ENCODE results near the gene NABP2. TPM values are rescaled to one million over a fixed set of nuclear protein-coding genes. Genes with fewer than 3 reads are reported as not detected.

NABP2 gene
- polyA plus RNA-seq, 1 of the 3 experiments (the other 2 are of a cell fraction), result 49.3 TPM

DNA sequence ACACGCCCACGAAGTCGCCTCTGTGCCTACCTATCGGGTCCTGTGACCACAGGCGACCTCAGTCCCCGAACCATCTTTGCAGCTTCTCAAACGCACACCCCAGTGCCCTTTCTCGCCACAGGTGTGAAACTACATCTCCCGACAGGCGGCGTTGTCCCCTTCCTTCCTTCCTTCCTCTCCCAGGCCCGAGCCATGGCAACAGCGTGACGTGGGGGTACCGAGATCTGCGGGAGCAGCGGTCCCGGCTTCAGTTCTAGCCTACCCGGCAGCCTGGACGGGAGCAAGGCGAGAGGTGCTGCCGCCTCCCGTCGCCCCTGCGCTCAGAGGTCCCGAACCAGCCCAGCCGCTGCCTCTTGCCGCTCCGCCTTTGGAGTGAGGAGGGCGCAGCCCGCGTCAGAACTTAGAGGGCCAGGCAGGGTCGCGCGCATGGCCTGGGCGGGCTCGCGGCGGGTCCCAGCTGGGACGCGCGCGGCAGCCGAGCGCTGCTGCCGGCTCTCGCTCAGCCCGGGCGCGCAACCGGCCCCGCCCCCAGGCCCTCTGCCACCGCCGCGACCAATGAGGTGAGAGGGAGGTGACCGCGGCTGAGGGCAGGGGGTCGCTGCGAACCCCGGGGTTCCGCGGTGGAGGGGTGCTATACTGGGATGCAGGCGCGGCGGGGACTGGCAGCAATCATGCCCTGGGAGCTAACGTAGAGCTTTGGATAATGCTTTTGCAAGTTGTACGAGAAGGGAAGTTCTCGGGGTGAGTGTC is 42.7 kb downstream of the NABP2 start, which contains the start of gene COQ10A:
TSS of gene COQ10A (plus strand) at position 250 of the 750 bp plus-strand sequence. CDS start at position 427, 177 bp downstream.
- 2% methylated on average over 51 of the region's 68 CpGs for WGBS (ENCODE audit: low lambda C conversion rate)
- Histone ChIP-seq H2AFZ (ENCODE audit: low read depth) (peak within 1 kb of the TSS; percentile 96), H3K9ac (peak within 1 kb of the TSS; percentile 85), H4K20me1 (ENCODE audit: insufficient read depth) (no peaks in the 10 kb centered on the region), H3F3A (replicated peaks; ENCODE audit: insufficient read depth) (peaks cover 50% of the 10 kb centered on the region), H3K9me2 (no peaks in the 10 kb centered on the region), H3K27me3 (ENCODE audit: insufficient read depth) (no peaks in the 10 kb centered on the region), H3K36me3 (replicated peaks in 1 of 2; ENCODE audit: control insufficient read depth in 1 of 2, insufficient read depth in 2 of 2, low read length in 1 of 2) (peaks cover 16 to 28% of the 10 kb centered on the region in 2 experiments), H3K9me3 (no peaks in the 10 kb centered on the region), H3K27ac (ENCODE audit: low read depth in 2 of 2, low read length in 1 of 2) (peak within 1 kb of the TSS; percentile 88 to 92), H3K4me3 (ENCODE audit: low read depth in 2 of 2, low read length in 1 of 2) (peak within 1 kb of the TSS; percentile 69 to 74), H3K4me1 (ENCODE audit: control insufficient read depth in 1 of 2, insufficient read depth in 2 of 2, low read depth in 1 of 2, low read length in 1 of 2) (peaks cover 4 to 8% of the 10 kb centered on the region in 2 experiments; a peak in 1 of 4 replicates), H3K4me2 (peak within 1 kb of the TSS; percentile 86), H3K79me2 (ENCODE audit: insufficient read depth) (no peaks in the 10 kb centered on the region)
- CTCF ChIA-PET, result interaction anchor here (0.5 to 5.2 kb wide), 18 partner anchors 10 to 1317 kb away, joined by 3 to 49 read pairs (median 3); partner anchors contain the start of genes ANKRD52, CNPY2, PA2G4 and RNF41
- POLR2A ChIA-PET, result interaction anchor here (0.6 to 1.8 kb wide), 12 partner anchors 9 to 197 kb away, joined by 3 to 12 read pairs (median 4); partner anchors contain the start of genes ANKRD52, CNPY2, CS and RNF41
- peak; percentile 98 for DNase-seq
- TF ChIP-seq RCOR1 (IDR thresholded peaks at IDR 0.05; ENCODE audit: low read length), result 0 out of 2 replicates have a peak, but pooled peaks have one; percentile 25
- TF ChIP-seq EP300 (IDR thresholded peaks at IDR 0.05; ENCODE audit: borderline replicate concordance in 1 of 2, low read depth in 1 of 2, low read length in 1 of 2), result no peak
- peak; percentile 83 for TF ChIP-seq GABPA (IDR thresholded peaks at IDR 0.05; ENCODE audit: low read depth)
- TF ChIP-seq, protein P1, sequence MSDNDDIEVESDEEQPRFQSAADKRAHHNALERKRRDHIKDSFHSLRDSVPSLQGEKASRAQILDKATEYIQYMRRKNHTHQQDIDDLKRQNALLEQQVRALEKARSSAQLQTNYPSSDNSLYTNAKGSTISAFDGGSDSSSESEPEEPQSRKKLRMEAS (IDR thresholded peaks at IDR 0.05; ENCODE audit: low read depth), result peak; percentile 82
- peak; percentile 91 for TF ChIP-seq POLR2AphosphoS5 (IDR thresholded peaks at IDR 0.05; ENCODE audit: low read depth, low read length)
- TF ChIP-seq, protein P2, sequence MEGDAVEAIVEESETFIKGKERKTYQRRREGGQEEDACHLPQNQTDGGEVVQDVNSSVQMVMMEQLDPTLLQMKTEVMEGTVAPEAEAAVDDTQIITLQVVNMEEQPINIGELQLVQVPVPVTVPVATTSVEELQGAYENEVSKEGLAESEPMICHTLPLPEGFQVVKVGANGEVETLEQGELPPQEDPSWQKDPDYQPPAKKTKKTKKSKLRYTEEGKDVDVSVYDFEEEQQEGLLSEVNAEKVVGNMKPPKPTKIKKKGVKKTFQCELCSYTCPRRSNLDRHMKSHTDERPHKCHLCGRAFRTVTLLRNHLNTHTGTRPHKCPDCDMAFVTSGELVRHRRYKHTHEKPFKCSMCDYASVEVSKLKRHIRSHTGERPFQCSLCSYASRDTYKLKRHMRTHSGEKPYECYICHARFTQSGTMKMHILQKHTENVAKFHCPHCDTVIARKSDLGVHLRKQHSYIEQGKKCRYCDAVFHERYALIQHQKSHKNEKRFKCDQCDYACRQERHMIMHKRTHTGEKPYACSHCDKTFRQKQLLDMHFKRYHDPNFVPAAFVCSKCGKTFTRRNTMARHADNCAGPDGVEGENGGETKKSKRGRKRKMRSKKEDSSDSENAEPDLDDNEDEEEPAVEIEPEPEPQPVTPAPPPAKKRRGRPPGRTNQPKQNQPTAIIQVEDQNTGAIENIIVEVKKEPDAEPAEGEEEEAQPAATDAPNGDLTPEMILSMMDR (IDR thresholded peaks at IDR 0.05), result peak; percentile 62
- peak; percentile 23 for TF ChIP-seq CHD2 (IDR thresholded peaks at IDR 0.05; ENCODE audit: low read length, partially characterized antibody)
- TF ChIP-seq SMC3 (IDR thresholded peaks at IDR 0.05; ENCODE audit: low read depth, low read length), result no peak
- TF ChIP-seq MXI1 (IDR thresholded peaks at IDR 0.05; ENCODE audit: low read depth, low read length), result peak; percentile 84
- no peak for TF ChIP-seq FOSL2 (IDR thresholded peaks at IDR 0.05; ENCODE audit: borderline replicate concordance, low read depth)
- TF ChIP-seq NRF1 (IDR thresholded peaks at IDR 0.05; ENCODE audit: low read depth, low read length), result peak; percentile 62
- TF ChIP-seq RFX5 (IDR thresholded peaks at IDR 0.05; ENCODE audit: low read length), result peak; percentile 75
- no peak for TF ChIP-seq NFIC (IDR thresholded peaks at IDR 0.05; ENCODE audit: borderline replicate concordance)
- TF ChIP-seq MEF2A (IDR thresholded peaks at IDR 0.05; ENCODE audit: borderline replicate concordance, low read depth), result no peak
- TF ChIP-seq TAF1 (IDR thresholded peaks at IDR 0.05; ENCODE audit: borderline replicate concordance, low read depth, low read length), result peak; percentile 77
- TF ChIP-seq, protein P3, sequence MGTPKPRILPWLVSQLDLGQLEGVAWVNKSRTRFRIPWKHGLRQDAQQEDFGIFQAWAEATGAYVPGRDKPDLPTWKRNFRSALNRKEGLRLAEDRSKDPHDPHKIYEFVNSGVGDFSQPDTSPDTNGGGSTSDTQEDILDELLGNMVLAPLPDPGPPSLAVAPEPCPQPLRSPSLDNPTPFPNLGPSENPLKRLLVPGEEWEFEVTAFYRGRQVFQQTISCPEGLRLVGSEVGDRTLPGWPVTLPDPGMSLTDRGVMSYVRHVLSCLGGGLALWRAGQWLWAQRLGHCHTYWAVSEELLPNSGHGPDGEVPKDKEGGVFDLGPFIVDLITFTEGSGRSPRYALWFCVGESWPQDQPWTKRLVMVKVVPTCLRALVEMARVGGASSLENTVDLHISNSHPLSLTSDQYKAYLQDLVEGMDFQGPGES (IDR thresholded peaks at IDR 0.05; ENCODE audit: low read depth, low read length), result 0 out of 2 replicates have a peak, but pooled peaks have one; percentile 5
- TF ChIP-seq SIN3A (IDR thresholded peaks at IDR 0.05; ENCODE audit: borderline replicate concordance, low read depth, low read length), result 0 out of 2 replicates have a peak, but pooled peaks have one; percentile 11

Data from SK-N-SH (cell line).